H54 (cell line): ENCODE measurements around the gene PSMB8.
"Not testable (repeated sequence)": the region's sequence is repeated elsewhere in the genome, so short reads cannot be mapped to it uniquely, and the experiment has no call there.

Experiments used
- DNase-seq: peaks from one replicate; pipeline ENCODE4 v3.0.0; 2011; ENCODE audit warnings: low spot score, mixed read lengths; ENCODE audit not compliant: insufficient read length
- FAIRE-seq: peaks from 3 replicates; lab custom pipeline; 2011; peaks lifted over from hg19 to GRCh38; lab: Jason Lieb, UNC
- POLR2A ChIP-seq: IDR thresholded peaks from 2 replicates; pipeline ENCODE4 v1.6.1; 2011; ENCODE audit warnings: low read depth, mild to moderate bottlenecking, low read length

The PSMB8 gene

GRCh38 chr6:32843979-32844838, at the start of gene PSMB8:
Gene PSMB8 (minus strand): TSS chr6:32844047. CDS start chr6:32843996, 51 bp downstream.
- FAIRE-seq (peak; percentile 89), DNase-seq (peak; percentile 85)
- TF ChIP-seq POLR2A: peak; percentile 28; the same call in 1 of the 2 replicates

- no peak for TF ChIP-seq POLR2A
- FAIRE-seq (no peak), DNase-seq (no peak)
Measured at GRCh38 chr6:32890831-32891230, 47.0 kb upstream of the PSMB8 start.

GRCh38 chr6:32889533-32889932, 45.7 kb upstream of the PSMB8 start:
- DNase-seq: no peak
- no peak for FAIRE-seq
- no peak for TF ChIP-seq POLR2A

GRCh38 chr6:32888576-32888975, 44.7 kb upstream of the PSMB8 start:
- no peak for DNase-seq
- no peak for TF ChIP-seq POLR2A
- FAIRE-seq: no peak

GRCh38 chr6:32887616-32888015, 43.8 kb upstream of the PSMB8 start:
- FAIRE-seq (no peak), DNase-seq (no peak)
- TF ChIP-seq POLR2A: no peak

GRCh38 chr6:32886681-32887383, 43.0 kb upstream of the PSMB8 start:
- peak; percentile 30 for DNase-seq
- TF ChIP-seq POLR2A: no peak
- FAIRE-seq: peak; percentile 91

- peak; percentile 38 for FAIRE-seq
- TF ChIP-seq POLR2A: no peak
- no peak for DNase-seq
Measured at GRCh38 chr6:32885698-32886286, 41.9 kb upstream of the PSMB8 start.

- DNase-seq (no peak), FAIRE-seq (no peak)
- no peak for TF ChIP-seq POLR2A
Measured at GRCh38 chr6:32883789-32884188, 39.9 kb upstream of the PSMB8 start.

- TF ChIP-seq POLR2A: no peak
- peak; percentile 78 for FAIRE-seq
- no peak for DNase-seq
Measured at GRCh38 chr6:32882879-32883250, 39.0 kb upstream of the PSMB8 start.

- not testable (repeated sequence) for FAIRE-seq, DNase-seq
Measured at GRCh38 chr6:32880962-32881361, 37.1 kb upstream of the PSMB8 start.

- DNase-seq: no peak
- no peak for TF ChIP-seq POLR2A
- no peak for FAIRE-seq
Measured at GRCh38 chr6:32879691-32880090, 35.8 kb upstream of the PSMB8 start.

- no peak for FAIRE-seq
- no peak for DNase-seq
- TF ChIP-seq POLR2A: no peak
Measured at GRCh38 chr6:32876603-32877002, 32.8 kb upstream of the PSMB8 start.

GRCh38 chr6:32873947-32874346, 30.1 kb upstream of the PSMB8 start:
- not testable (repeated sequence) for DNase-seq, FAIRE-seq

- DNase-seq: no peak
- TF ChIP-seq POLR2A: no peak
- FAIRE-seq: peak; percentile 97
Measured at GRCh38 chr6:32868257-32868788, 24.5 kb upstream of the PSMB8 start.
